H1 (cell line): Measurements from ENCODE around the gene GAPDHS. TPM values are rescaled to one million over a fixed set of nuclear protein-coding genes. Genes with fewer than 3 reads are reported as not detected.

Source experiments
- CTCF ChIA-PET: fragments of 300-600 bp; sonication (Branson Sonifier 250); formaldehyde crosslinking; loops from one replicate; lab custom pipeline; 2021; ENCODE audit not compliant: partially characterized antibody; lab: Charles Lee
- POLR2A ChIA-PET: fragments of 300-600 bp; sonication (Branson Sonifier 250); formaldehyde crosslinking; loops from one replicate; lab custom pipeline; 2021; ENCODE audit warnings: inconsistent platforms; ENCODE audit not compliant: partially characterized antibody; lab: Charles Lee
- DNase-seq, 2 experiments: peaks; one replicate each; pipeline versions ENCODE4 v3.0.0 to v3.0.0-alpha.2; 2010 to 2022; ENCODE audit warnings: low spot score in 2 of 2, low read depth in 1 of 2, mixed read lengths in 1 of 2
- FAIRE-seq: peaks from 2 replicates; lab custom pipeline; 2011; peaks lifted over from hg19 to GRCh38; lab: Jason Lieb, UNC
- H2AFZ ChIP-seq: 2 replicates; pipeline ENCODE4 v1.8.1; 2012; ENCODE audit warnings: low read length, inconsistent platforms
- H2AK5ac ChIP-seq: 2 replicates; pipeline ENCODE4 v1.6.1; 2013; ENCODE audit warnings: low read depth, low read length
- H2BK120ac ChIP-seq: replicated peaks from 2 replicates; pipeline ENCODE3; 2013; ENCODE audit warnings: low read depth, low read length, inconsistent platforms
- H2BK12ac ChIP-seq: 2 replicates; pipeline ENCODE4 v1.6.1; 2013; ENCODE audit warnings: low read depth, low read length
- H2BK15ac ChIP-seq: 2 replicates; pipeline ENCODE4 v1.6.1; 2013; ENCODE audit warnings: low read length
- H2BK20ac ChIP-seq: 2 replicates; pipeline ENCODE4 v1.6.1; 2013; ENCODE audit warnings: low read length
- H2BK5ac ChIP-seq: 2 replicates; pipeline ENCODE4 v1.6.1; 2013; ENCODE audit warnings: low read depth, low read length
- H3K14ac ChIP-seq: 2 replicates; pipeline ENCODE4 v1.6.1; 2013; ENCODE audit warnings: inconsistent platforms; ENCODE audit not compliant: insufficient read length
- H3K18ac ChIP-seq: 2 replicates; pipeline ENCODE4 v1.6.1; 2013; ENCODE audit warnings: low read length; ENCODE audit errors: extremely low read depth
- H3K23ac ChIP-seq: 2 replicates; pipeline ENCODE4 v1.6.1; 2013; ENCODE audit warnings: inconsistent platforms; ENCODE audit not compliant: insufficient read length
- H3K23me2 ChIP-seq: 2 replicates; pipeline ENCODE4 v1.6.1; 2013; ENCODE audit warnings: low read depth, low read length
- H3K27ac ChIP-seq: 2 replicates; pipeline ENCODE4 v1.6.1; 2011; ENCODE audit warnings: low read depth, low read length, inconsistent platforms
- H3K27me3 ChIP-seq, 4 experiments: replicated peaks in 1 of 4; 1 replicate in 1 of 4; 2 replicates in 3 of 4; pipeline versions ENCODE4 v1.6.1 to v1.8.1; 2011 to 2013; ENCODE audit warnings: low read length in 3 of 4, mild to moderate bottlenecking in 3 of 4, inconsistent platforms in 2 of 4, mixed read lengths in 2 of 4, moderate library complexity in 1 of 4; ENCODE audit not compliant: control insufficient read depth in 3 of 4, insufficient read depth in 3 of 4; ENCODE audit errors: extremely low read depth in 1 of 4
- H3K36me3 ChIP-seq, 4 experiments: 2 replicates each; pipeline versions ENCODE4 v1.6.1 to v1.8.1; 2011 to 2013; ENCODE audit warnings: mild to moderate bottlenecking in 4 of 4, low read length in 3 of 4, moderate library complexity in 2 of 4, control low read depth in 1 of 4, inconsistent platforms in 1 of 4; ENCODE audit not compliant: insufficient read depth in 4 of 4, control insufficient read depth in 2 of 4
- H3K4ac ChIP-seq: replicated peaks from 2 replicates; pipeline ENCODE3; 2013; ENCODE audit warnings: low read length, low read depth, mixed read lengths, inconsistent platforms; ENCODE audit not compliant: insufficient read length
- H3K4me1 ChIP-seq, 4 experiments: replicated peaks in 1 of 4; 1 replicate in 1 of 4; 2 replicates in 3 of 4; pipeline versions ENCODE4 v1.6.1 to v1.8.1; 2011 to 2013; ENCODE audit warnings: low read length in 3 of 4, inconsistent platforms in 2 of 4, mixed read lengths in 1 of 4; ENCODE audit not compliant: insufficient read depth in 4 of 4, control insufficient read depth in 3 of 4
- H3K4me2 ChIP-seq, 2 experiments: 2 replicates each; pipeline versions ENCODE4 v1.6.1 to v1.8.1; 2011 to 2013; ENCODE audit warnings: low read depth in 2 of 2, low read length in 2 of 2, control low read depth in 1 of 2, inconsistent platforms in 1 of 2, mild to moderate bottlenecking in 1 of 2; ENCODE audit not compliant: insufficient read depth in 1 of 2
- H3K4me3 ChIP-seq, 4 experiments: fragments of 200-600, 300-600 bp in 1 of 4; sonication (generic), shearing (Covaris generic), sonication (Bioruptor Twin) in 1 of 4; 2 replicates each; pipeline versions ENCODE4 v1.5.1 to v1.8.1; 2011 to 2016; ENCODE audit warnings: low read length in 4 of 4, low read depth in 3 of 4, control low read depth in 2 of 4, inconsistent platforms in 2 of 4, mild to moderate bottlenecking in 2 of 4, mixed read lengths in 1 of 4, moderate library complexity in 1 of 4; ENCODE audit not compliant: insufficient read depth in 2 of 4; ENCODE audit errors: extremely low read depth in 1 of 4
- H3K56ac ChIP-seq: replicated peaks from 2 replicates; pipeline ENCODE3; 2013; ENCODE audit warnings: low read depth, mild to moderate bottlenecking, mixed read lengths, low read length, inconsistent platforms; ENCODE audit not compliant: insufficient read length
- H3K79me1 ChIP-seq: 2 replicates; pipeline ENCODE4 v1.6.1; 2013; ENCODE audit warnings: low read depth, low read length, control low read depth
- H3K79me2 ChIP-seq, 2 experiments: 2 replicates each; pipeline versions ENCODE4 v1.6.1 to v1.8.1; 2012 to 2013; ENCODE audit warnings: low read length in 2 of 2, mild to moderate bottlenecking in 2 of 2, inconsistent platforms in 1 of 2; ENCODE audit not compliant: insufficient read depth in 2 of 2, control insufficient read depth in 1 of 2
- H3K9ac ChIP-seq, 4 experiments: replicated peaks in 1 of 4; 1 replicate in 1 of 4; 2 replicates in 3 of 4; pipeline versions ENCODE4 v1.6.1 to v1.8.1; 2011 to 2013; ENCODE audit warnings: low read depth in 3 of 4, low read length in 3 of 4, control low read depth in 2 of 4, mild to moderate bottlenecking in 2 of 4, moderate library complexity in 2 of 4, inconsistent platforms in 1 of 4; ENCODE audit errors: extremely low read depth in 1 of 4
- H3K9me3 ChIP-seq, 2 experiments: 2 replicates each; pipeline versions ENCODE4 v1.6.1 to v1.8.1; 2012 to 2013; ENCODE audit warnings: mild to moderate bottlenecking in 2 of 2, moderate library complexity in 2 of 2, control low read depth in 1 of 2, inconsistent platforms in 1 of 2, low read depth in 1 of 2, low read length in 1 of 2, mixed read lengths in 1 of 2; ENCODE audit not compliant: insufficient read depth in 2 of 2
- H4K20me1 ChIP-seq, 2 experiments: replicated peaks in 1 of 2; 2 replicates each; pipeline versions ENCODE3 to v1.8.1; 2011 to 2013; ENCODE audit warnings: inconsistent platforms in 2 of 2, low read length in 2 of 2, mild to moderate bottlenecking in 1 of 2; ENCODE audit not compliant: insufficient read depth in 2 of 2, control insufficient read depth in 1 of 2
- H4K5ac ChIP-seq: 2 replicates; pipeline ENCODE4 v1.6.1; 2013; ENCODE audit warnings: low read length, low read depth, mixed read lengths, inconsistent platforms; ENCODE audit not compliant: insufficient read length
- H4K8ac ChIP-seq: 2 replicates; pipeline ENCODE4 v1.8.0; 2013; ENCODE audit warnings: mild to moderate bottlenecking, moderate library complexity, low read length, inconsistent platforms; ENCODE audit not compliant: insufficient read depth; ENCODE audit errors: extremely low read depth
- H4K91ac ChIP-seq: replicated peaks from 2 replicates; pipeline ENCODE3; 2013; ENCODE audit warnings: low read length, mixed read lengths, inconsistent platforms; ENCODE audit not compliant: insufficient read length
- E2F6 ChIP-seq: IDR thresholded peaks from 2 replicates; pipeline ENCODE4 v1.6.1; 2012; ENCODE audit warnings: inconsistent platforms
- KDM1A ChIP-seq: fragments of 200-600, 300-600 bp; sonication (generic); IDR thresholded peaks from 2 replicates; pipeline ENCODE4 v1.7.1; 2016; ENCODE audit warnings: mild to moderate bottlenecking, low read length, borderline replicate concordance
- KDM4A ChIP-seq: IDR thresholded peaks from one replicate; pipeline ENCODE4 v1.7.1; 2012; ENCODE audit warnings: low read depth, mild to moderate bottlenecking, moderate library complexity, low read length, inconsistent platforms; ENCODE audit not compliant: severe bottlenecking
- POLR2A ChIP-seq, 2 experiments: IDR thresholded peaks; 1 replicate in 1 of 2; 2 replicates in 1 of 2; pipeline ENCODE4 v1.6.1; 2011; ENCODE audit warnings: low read depth in 2 of 2, low read length in 2 of 2, mild to moderate bottlenecking in 2 of 2; ENCODE audit errors: control extremely low read depth in 1 of 2
- RNF2 ChIP-seq: fragments of 200-900, 300-1000 bp; sonication (generic); IDR thresholded peaks from 2 replicates; pipeline ENCODE4 v1.7.1; 2016; ENCODE audit warnings: borderline replicate concordance, low read depth, mild to moderate bottlenecking, antibody characterized with exemption, low read length; ENCODE audit not compliant: poor library complexity, severe bottlenecking; ENCODE audit errors: missing control alignments
- SRF ChIP-seq: IDR thresholded peaks from 2 replicates; pipeline ENCODE4 v1.6.1; 2011; ENCODE audit warnings: mild to moderate bottlenecking, low read depth, low read length, moderate library complexity
- TAF1 ChIP-seq: IDR thresholded peaks from 2 replicates; pipeline ENCODE4 v1.6.1; 2011; ENCODE audit warnings: mild to moderate bottlenecking, low read depth, low read length
- WGBS, 2 experiments: shearing (Covaris generic) in 1 of 2; methylation state at CpG; one replicate each; pipeline versions ENCODE4 v1.1.6 to v1.1.7; 2013 to 2015; ENCODE audit warnings: low lambda C conversion rate in 2 of 2, mixed read lengths in 2 of 2, inconsistent platforms in 1 of 2, low coverage in 1 of 2, missing lambda C conversion rate in 1 of 2; ENCODE audit not compliant: insufficient replicate concordance in 2 of 2, insufficient coverage in 1 of 2, insufficient read length in 1 of 2; ENCODE audit errors: extremely low coverage in 1 of 2, missing lambda C conversion rate in 1 of 2; 5-methylcytosine and 5-hydroxymethylcytosine counted together
- polyA plus RNA-seq, 7 experiments: library from polyadenylated mRNA; depleted of rRNA in 3 of 7; stranded (reverse) in 5 of 7; unstranded in 2 of 7; fragments of >200 nt in 5 of 7; fragments of 200-250 nt in 2 of 7; gene quantifications; 1 replicate in 5 of 7; 2 replicates in 1 of 7; 4 replicates in 1 of 7; pipeline versions ENCODE4 v1.2.1 to v1.2.3, GENCODE V29; 2011 to 2013; ENCODE audit warnings: missing spikeins in 2 of 7, mixed read lengths in 2 of 7
- total RNA-seq: library from RNA; stranded (reverse); fragmentation: NEBNext Ultra II Directional; extraction: Animal tissue kit (Norgen Biotek cat#: 25700); gene quantifications from 2 replicates; pipeline ENCODE4 v1.2.1, GENCODE V29; 2021

GAPDHS gene
- total and polyA plus RNA-seq, 2 of the 8 experiments (the other 6 are each of a cell fraction or from before 2014, with no cell fraction given), result 0.26 TPM; not detected in 1

GRCh38 chr19:35533822-35534392 lies 651 bp downstream of the GAPDHS start:
- DNase-seq (peak in 1 of 2 experiments; percentile 82), FAIRE-seq (no peak)
- no peaks in the 10 kb centered on the region for H3K36me3 ChIP-seq
- H3K4me1 ChIP-seq, result peaks cover 0 to 18% (median 9%) of the 10 kb centered on the region in 4 experiments; a peak in 5 of 7 replicates
- peaks cover 0 to 17% (median 14%) of the 10 kb centered on the region in 4 experiments; a peak in 6 of 7 replicates for H3K27me3 ChIP-seq
- H4K8ac ChIP-seq, result no peak overlapping the region
- CTCF ChIA-PET, result interaction anchor here (0.6 to 2.1 kb wide), 6 partner anchors 15 to 1243 kb away, joined by 3 to 9 read pairs (median 6); partner anchors contain the start of gene DMKN
- H3K4me2 ChIP-seq, result peak overlapping the region; percentile 62 to 83
- peaks cover 4% of the 10 kb centered on the region; the same call in 1 of the 2 replicates for H3K23me2 ChIP-seq
- H3K9ac ChIP-seq, result no peak overlapping the region
- no peak overlapping the region for H3K23ac ChIP-seq
- no peak overlapping the region for H2BK120ac ChIP-seq
- no peak overlapping the region for H2BK5ac ChIP-seq
- H4K20me1 ChIP-seq, result peaks cover 0 to 2% of the 10 kb centered on the region in 2 experiments
- H4K5ac ChIP-seq, result no peak overlapping the region
- H3K79me1 ChIP-seq, result no peaks in the 10 kb centered on the region; the same call in 1 of the 2 replicates
- H2BK15ac ChIP-seq, result no peak overlapping the region
- no peak overlapping the region for H4K91ac ChIP-seq
- H2BK20ac ChIP-seq, result no peak overlapping the region
- H3K4me3 ChIP-seq, result peak overlapping the region in 3 of 4 experiments; percentile 45 to 55 (median 52); a peak in 7 of 8 replicates
- no peak overlapping the region for H3K27ac ChIP-seq
- H2BK12ac ChIP-seq, result peak overlapping the region; percentile 46; the same call in 1 of the 2 replicates
- no peak overlapping the region for H3K4ac ChIP-seq
- H2AK5ac ChIP-seq, result no peak overlapping the region
- no peak overlapping the region for H3K56ac ChIP-seq
- no peaks in the 10 kb centered on the region for H3K9me3 ChIP-seq
- no peak overlapping the region for H3K14ac ChIP-seq
- H3K79me2 ChIP-seq, result no peaks in the 10 kb centered on the region
- 31% methylated on average over 30 of the region's 30 CpGs; no CpG with 5 or more reads in 1 of the 2 experiments for WGBS, 2 experiments
- TF ChIP-seq KDM4A (no peak), E2F6 (peak; percentile 80), TAF1 (0 out of 2 replicates have a peak, but pooled peaks have one; percentile 29), KDM1A (peak; percentile 90; the same call in 1 of the 2 replicates), SRF (no peak), RNF2 (no peak), POLR2A (IDR thresholded peaks at IDR 0.05; ENCODE audit: control extremely low read depth in 1 of 2, low read depth in 2 of 2, low read length in 2 of 2) (peak in 1 of 2 experiments; percentile 47; a peak in 2 of 3 replicates)
- POLR2A ChIA-PET, result interaction anchor here (0.8 to 4.2 kb wide), 6 partner anchors 10 to 44 kb away, joined by 3 to 19 read pairs (median 4); no protein-coding TSS in a partner anchor
- no peak overlapping the region; the same call in 1 of the 2 replicates for H3K18ac ChIP-seq
- H2AFZ ChIP-seq, result peak overlapping the region; percentile 42; the same call in 1 of the 2 replicates
